Psoas muscle (tissue), 8 donors: Measurements from ENCODE around the gene HIGD1B. TPM values are rescaled to one million over a fixed set of nuclear protein-coding genes. Genes with fewer than 3 reads are reported as not detected.

ENCODE experiments used
- ATAC-seq, 4 donors: fragments of 200-7000 bp; cut with Tn5 transposase; one replicate each; pipeline ENCODE4 v1.9.1; 2020; ENCODE audit warnings: moderate library complexity in 3 of 4, mild to moderate bottlenecking in 2 of 4
- DNase-seq, 2 donors: peaks; one replicate each; pipeline ENCODE4 v3.0.0-alpha.2; 2020
- H3K27ac ChIP-seq: fragments of 200-600 bp; one replicate; pipeline ENCODE4 v1.8.0; 2022
- H3K27me3 ChIP-seq, 3 donors: fragments of 200-600 bp in 1 of 3; one replicate each; pipeline versions ENCODE4 v1.6.1 to v1.8.0; 2013 to 2022; ENCODE audit warnings: low read length in 2 of 3, mild to moderate bottlenecking in 2 of 3, moderate library complexity in 1 of 3; ENCODE audit not compliant: insufficient read depth in 3 of 3
- H3K36me3 ChIP-seq, 2 donors: fragments of 200-600 bp in 1 of 2; one replicate each; pipeline versions ENCODE4 v1.6.1 to v1.8.0; 2013 to 2022; ENCODE audit warnings: low read depth in 1 of 2, mild to moderate bottlenecking in 1 of 2, moderate library complexity in 1 of 2; ENCODE audit not compliant: insufficient read depth in 1 of 2
- H3K4me1 ChIP-seq: fragments of 200-600 bp; one replicate; pipeline ENCODE4 v1.8.0; 2022
- H3K4me3 ChIP-seq: fragments of 200-600 bp; one replicate; pipeline ENCODE4 v1.8.0; 2022; ENCODE audit warnings: mild to moderate bottlenecking
- H3K9me3 ChIP-seq: fragments of 200-600 bp; one replicate; pipeline ENCODE4 v1.8.0; 2022
- WGBS, 3 donors: extraction: QIAGEN DNeasy Blood & Tissue Kit; methylation state at CpG; one replicate each; pipeline versions ENCODE4 v1.1.6 to v1.1.7; 2013; 5-methylcytosine and 5-hydroxymethylcytosine counted together
- intact Hi-C, 2 donors: fragments of 100-400 bp; cut with DNase I; formaldehyde crosslinking; loops; one replicate each; pipeline versions ENCODE4 v1.11.0 to v1.14.2; 2022
- polyA plus RNA-seq, 3 donors: library from polyadenylated mRNA; stranded (reverse); fragments of 200-250 nt; gene quantifications; one replicate each; pipeline ENCODE4 v1.2.3, GENCODE V29; 2013
- total RNA-seq, 4 donors: library from RNA; stranded (reverse); fragmentation: NEBNext Ultra II Directional in 2 of 4; extraction: Animal tissue kit (Norgen Biotek cat#: 25700) in 2 of 4; gene quantifications; one replicate each; pipeline versions ENCODE4 v1.2.1 to v1.2.4, GENCODE V29; 2021 to 2023
- TF ChIP-seq, protein P1 (sequence below): fragments of 200-600 bp; IDR thresholded peaks from one replicate; pipeline ENCODE4 v1.8.0; 2022; ENCODE audit warnings: antibody characterized with exemption
- donor health status: healthy with polysubstance abuse.
- donor health status: DM: no; HTN: no; CAD: no; lungs with moderate emphysema.
- donor health status: Bipolar disorder and iron deficiency.
- donor health status: healthy.
- donor health status: DM: yes; HTN: yes; CAD: no.
- donor health status: DM: no; HTN: no; CAD: no.
- donor health status: DM: no; HTN: no; CAD: no.
- donor health status: DM: yes; HTN: yes; CAD: no.

Gene HIGD1B
- total and polyA plus RNA-seq, 7 donors: 4.6 to 17.9 (median 10.0) TPM

DNA sequence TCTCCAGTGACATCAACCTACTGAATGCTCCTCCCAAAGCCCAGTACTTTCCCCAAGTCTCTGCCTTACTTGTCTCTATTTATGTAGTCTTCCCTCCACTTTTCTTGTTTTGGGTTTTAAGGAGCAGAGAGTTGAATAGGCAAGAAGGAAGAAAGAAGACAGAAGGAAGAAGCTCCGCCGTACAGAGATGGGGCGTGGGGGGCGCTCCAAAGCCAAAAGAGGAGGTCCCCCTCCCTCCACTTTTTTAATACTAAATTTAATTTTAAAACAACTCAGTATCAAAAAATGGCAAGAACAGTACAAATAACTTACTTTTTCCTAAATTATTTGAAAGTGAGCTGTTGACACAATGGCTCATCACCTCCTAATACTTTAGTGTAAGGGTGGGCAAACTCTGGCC is 47.0 kb downstream of the HIGD1B start:
- Histone ChIP-seq H3K4me3 (no peak overlapping the region), H3K27ac (no peak overlapping the region), H3K36me3 (peaks cover 5 to 51% of the 10 kb centered on the region in 2 donors), H3K9me3 (no peaks in the 10 kb centered on the region), H3K27me3 (no peaks in the 10 kb centered on the region), H3K4me1 (peaks cover 14% of the 10 kb centered on the region)
- DNase-seq (no peak), ATAC-seq (no peak)
- intact Hi-C loops: no loop called here
- TF ChIP-seq, protein P1, sequence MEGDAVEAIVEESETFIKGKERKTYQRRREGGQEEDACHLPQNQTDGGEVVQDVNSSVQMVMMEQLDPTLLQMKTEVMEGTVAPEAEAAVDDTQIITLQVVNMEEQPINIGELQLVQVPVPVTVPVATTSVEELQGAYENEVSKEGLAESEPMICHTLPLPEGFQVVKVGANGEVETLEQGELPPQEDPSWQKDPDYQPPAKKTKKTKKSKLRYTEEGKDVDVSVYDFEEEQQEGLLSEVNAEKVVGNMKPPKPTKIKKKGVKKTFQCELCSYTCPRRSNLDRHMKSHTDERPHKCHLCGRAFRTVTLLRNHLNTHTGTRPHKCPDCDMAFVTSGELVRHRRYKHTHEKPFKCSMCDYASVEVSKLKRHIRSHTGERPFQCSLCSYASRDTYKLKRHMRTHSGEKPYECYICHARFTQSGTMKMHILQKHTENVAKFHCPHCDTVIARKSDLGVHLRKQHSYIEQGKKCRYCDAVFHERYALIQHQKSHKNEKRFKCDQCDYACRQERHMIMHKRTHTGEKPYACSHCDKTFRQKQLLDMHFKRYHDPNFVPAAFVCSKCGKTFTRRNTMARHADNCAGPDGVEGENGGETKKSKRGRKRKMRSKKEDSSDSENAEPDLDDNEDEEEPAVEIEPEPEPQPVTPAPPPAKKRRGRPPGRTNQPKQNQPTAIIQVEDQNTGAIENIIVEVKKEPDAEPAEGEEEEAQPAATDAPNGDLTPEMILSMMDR: no peak
- 90 to 95% (median 95%) methylated on average over 4 of the region's 4 CpGs for WGBS, 3 donors

DNA sequence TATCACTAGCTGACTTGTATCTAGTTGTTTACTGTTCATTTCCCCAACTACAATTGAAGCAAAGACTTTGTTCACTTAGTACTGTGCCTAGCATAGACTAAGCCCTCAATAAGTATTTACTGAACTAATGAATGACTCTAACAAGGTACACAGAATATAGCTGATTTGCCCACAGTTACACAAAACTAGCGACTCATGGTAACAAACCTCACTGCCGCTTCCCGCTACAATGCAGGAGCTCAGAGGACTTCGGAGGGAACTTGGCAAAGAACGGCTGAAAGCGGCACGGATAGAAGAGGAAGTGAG is 51.0 kb downstream of the HIGD1B start:
- peak overlapping the region; percentile 97 for H3K4me3 ChIP-seq
- TF ChIP-seq, protein P1: no peak
- no peaks in the 10 kb centered on the region for H3K9me3 ChIP-seq
- ATAC-seq (no peak), DNase-seq (no peak)
- peaks cover 0 to 18% of the 10 kb centered on the region in 2 donors for H3K36me3 ChIP-seq
- H3K4me1 ChIP-seq: peaks cover 20% of the 10 kb centered on the region
- WGBS, 3 donors: 0 to 1% (median 0%) methylated on average over 7 of the region's 7 CpGs
- intact Hi-C loops: no loop called here
- no peaks in the 10 kb centered on the region for H3K27me3 ChIP-seq
- peak overlapping the region; percentile 98 for H3K27ac ChIP-seq

DNA sequence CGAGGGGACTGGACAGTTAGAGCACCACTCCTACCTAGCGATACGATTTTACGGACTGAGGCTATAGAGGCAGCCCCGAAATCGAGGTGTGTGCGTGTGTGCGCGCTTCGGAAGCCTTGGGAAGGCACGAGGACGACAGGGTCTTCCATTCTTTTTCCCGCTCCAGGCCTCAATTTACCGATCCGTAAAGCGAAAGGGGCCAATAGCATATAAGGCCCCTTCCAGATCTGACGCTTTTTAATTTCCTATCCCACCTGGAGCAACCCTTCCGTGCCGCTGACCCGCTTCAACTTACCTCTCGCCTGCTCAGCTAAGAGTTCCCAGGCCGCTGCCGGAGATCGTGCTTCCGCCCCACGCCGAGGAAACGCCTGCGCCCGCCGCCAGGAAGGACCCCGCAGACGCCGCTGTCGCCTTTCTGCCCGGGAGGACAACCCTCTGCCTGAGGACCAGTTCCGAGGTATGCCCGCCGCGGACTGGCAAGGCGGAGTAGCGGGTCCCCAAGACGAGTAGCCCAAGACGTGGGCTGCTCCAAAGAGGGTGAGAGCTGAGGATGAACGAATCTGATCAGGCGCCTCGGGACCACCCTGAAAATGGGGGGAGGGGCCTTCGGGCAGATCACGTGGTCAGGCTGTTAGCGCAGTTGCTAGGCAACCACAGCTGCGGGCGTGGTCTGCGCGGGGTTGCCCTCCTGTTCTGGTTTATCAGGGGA is 51.5 kb downstream of the HIGD1B start, which contains the start of gene EFTUD2:
EFTUD2 (minus strand) TSS at position 372 of the 709 bp plus-strand sequence. CDS start 4,924 bp downstream, outside the sequence.
- peaks cover 20% of the 10 kb centered on the region for H3K4me1 ChIP-seq
- ATAC-seq (peak; percentile 93 to 98 (median 96)), DNase-seq (peak; percentile 93 to 98)
- TF ChIP-seq, protein P1: no peak
- no peaks in the 10 kb centered on the region for H3K9me3 ChIP-seq
- intact Hi-C loops: no loop called here
- H3K36me3 ChIP-seq: peaks cover 0 to 13% of the 10 kb centered on the region in 2 donors
- H3K27me3 ChIP-seq: no peaks in the 10 kb centered on the region
- H3K27ac ChIP-seq: peak within 1 kb of the TSS; percentile 98
- 0% methylated on average over 54 of the region's 54 CpGs for WGBS, 3 donors
- H3K4me3 ChIP-seq: peak within 1 kb of the TSS; percentile 97

Other genes with a start within 250 kb of the HIGD1B start
- not detected for gene MEIOC, start 191.4 kb upstream of the HIGD1B start, total RNA-seq
- under 1 TPM; 0.01 to 0.04 (median 0.03) TPM for gene MEIOC, start 191.4 kb upstream of the HIGD1B start, polyA plus RNA-seq
- gene CCDC43, start 158.1 kb upstream of the HIGD1B start, total RNA-seq: 10 to 100 TPM; 38.2 to 52.6 (median 46.6) TPM
- gene CCDC43, start 158.1 kb upstream of the HIGD1B start, polyA plus RNA-seq: 10 to 100 TPM; 32.6 to 59.6 (median 32.7) TPM
- gene DBF4B, start 139.2 kb upstream of the HIGD1B start, total RNA-seq: 1 to 10 TPM; 2.0 to 3.9 (median 3.1) TPM
- gene DBF4B, start 139.2 kb upstream of the HIGD1B start, polyA plus RNA-seq: 1 to 10 TPM in 2 of 3 donors, under 1 TPM in 1; 0.79 to 5.0 (median 3.2) TPM
- gene ADAM11, start 88.9 kb upstream of the HIGD1B start, total RNA-seq: under 1 TPM in 2 of 4 donors, not detected in 2; 0.15 to 0.26 TPM
- gene ADAM11, start 88.9 kb upstream of the HIGD1B start, polyA plus RNA-seq: under 1 TPM; 0.03 to 0.21 (median 0.05) TPM
- gene GJC1, start 17.6 kb upstream of the HIGD1B start, total RNA-seq: 1 to 10 TPM; 4.7 to 7.9 (median 5.7) TPM
- 1 to 10 TPM; 2.2 to 2.7 (median 2.5) TPM for gene GJC1, start 17.6 kb upstream of the HIGD1B start, polyA plus RNA-seq
- gene EFTUD2, start 51.6 kb downstream of the HIGD1B start, total RNA-seq: 100 to 1,000 TPM in 3 of 4 donors, 10 to 100 TPM in 1; 73.7 to 114 (median 103) TPM
- gene EFTUD2, start 51.6 kb downstream of the HIGD1B start, polyA plus RNA-seq: 100 to 1,000 TPM in 1 of 3 donors, 10 to 100 TPM in 2; 46.0 to 102 (median 78.7) TPM
- gene GFAP, start 67.6 kb downstream of the HIGD1B start, total RNA-seq: under 1 TPM in 1 of 4 donors, not detected in 3; 0.54 TPM
- under 1 TPM; 0.11 to 0.52 (median 0.34) TPM for gene GFAP, start 67.6 kb downstream of the HIGD1B start, polyA plus RNA-seq
- gene KIF18B, start 99.9 kb downstream of the HIGD1B start, total RNA-seq: under 1 TPM in 3 of 4 donors, not detected in 1; 0.07 to 0.17 (median 0.11) TPM
- gene KIF18B, start 99.9 kb downstream of the HIGD1B start, polyA plus RNA-seq: under 1 TPM in 2 of 3 donors, not detected in 1; 0.01 to 0.03 TPM
- gene C1QL1, start 120.4 kb downstream of the HIGD1B start, total RNA-seq: not detected
- gene C1QL1, start 120.4 kb downstream of the HIGD1B start, polyA plus RNA-seq: under 1 TPM in 1 of 3 donors, not detected in 2; 0.05 TPM
- gene DCAKD, start 203.7 kb downstream of the HIGD1B start, total RNA-seq: 10 to 100 TPM in 3 of 4 donors, 1 to 10 TPM in 1; 6.9 to 13.5 (median 11.0) TPM
- gene DCAKD, start 203.7 kb downstream of the HIGD1B start, polyA plus RNA-seq: 10 to 100 TPM in 1 of 3 donors, 1 to 10 TPM in 2; 6.4 to 14.2 (median 8.4) TPM
- 100 to 1,000 TPM in 2 of 4 donors, 10 to 100 TPM in 2; 73.3 to 164 (median 93.1) TPM for gene NMT1, start 213.4 kb downstream of the HIGD1B start, total RNA-seq
- gene NMT1, start 213.4 kb downstream of the HIGD1B start, polyA plus RNA-seq: 10 to 100 TPM; 58.0 to 79.7 (median 68.3) TPM